NB4 (cell line): ENCODE results near the gene GALNT10.

Experiments
- DNase-seq: peaks from one replicate; pipeline ENCODE4 v3.0.0; 2010; ENCODE audit warnings: low read depth
- H3K4me3 ChIP-seq: one replicate; pipeline ENCODE4 v1.5.1; 2011; ENCODE audit warnings: mild to moderate bottlenecking, low read depth, low read length, moderate library complexity
- CTCF ChIP-seq: IDR thresholded peaks from one replicate; pipeline ENCODE4 v1.5.1; 2012; ENCODE audit warnings: low read depth, low read length
- MAX ChIP-seq: IDR thresholded peaks from 2 replicates; pipeline ENCODE4 v1.6.1; 2011; ENCODE audit warnings: low read depth, low read length
- MYC ChIP-seq: IDR thresholded peaks from 2 replicates; pipeline ENCODE4 v1.6.1; 2011; ENCODE audit warnings: low read depth, low read length
- POLR2A ChIP-seq: IDR thresholded peaks from 2 replicates; pipeline ENCODE4 v1.6.1; 2011; ENCODE audit warnings: mild to moderate bottlenecking; ENCODE audit not compliant: insufficient read length; ENCODE audit errors: extremely low read depth

Gene GALNT10

GRCh38 chr5:154440540-154440939 lies 250.0 kb downstream of the GALNT10 start:
- no peak for DNase-seq
- TF ChIP-seq MAX (no peak), CTCF (no peak)
- H3K4me3 ChIP-seq: no peak overlapping the region

GRCh38 chr5:154442801-154443200 lies 252.3 kb downstream of the GALNT10 start:
- no peak for DNase-seq
- TF ChIP-seq MYC (no peak), POLR2A (no peak), CTCF (no peak)
- no peak overlapping the region for H3K4me3 ChIP-seq

GRCh38 chr5:154444556-154445421 lies 254.3 kb downstream of the GALNT10 start:
- peak; percentile 48 for DNase-seq
- TF ChIP-seq MAX (peak; percentile 17; the same call in 1 of the 2 replicates), MYC (0 out of 2 replicates have a peak, but pooled peaks have one; percentile 26), POLR2A (no peak)
- peak overlapping the region; percentile 76 for H3K4me3 ChIP-seq

GRCh38 chr5:154445422-154446194 lies 255.1 kb downstream of the GALNT10 start, which contains the start of gene SAP30L:
TSS of gene SAP30L (plus strand) at chr5:154445997. CDS start at chr5:154446605, 608 bp downstream.
- peak; percentile 52 for TF ChIP-seq POLR2A
- no peak for TF ChIP-seq MAX
- TF ChIP-seq CTCF: no peak
- peak within 1 kb of the TSS; percentile 76 for H3K4me3 ChIP-seq
- DNase-seq: peak; percentile 93

- peak; percentile 53 for DNase-seq
- peak overlapping the region; percentile 64 for H3K4me3 ChIP-seq
- TF ChIP-seq POLR2A (no peak), MYC (no peak)
These were observed 255.9 kb downstream of the GALNT10 start for GRCh38 chr5:154446195-154447088.

- TF ChIP-seq MYC (no peak), MAX (no peak), CTCF (no peak), POLR2A (no peak)
- peak; percentile 22 for DNase-seq
These were observed 256.7 kb downstream of the GALNT10 start for GRCh38 chr5:154447089-154447725.

More at GRCh38 chr5:154447089-154447725, 256.7 kb downstream of the GALNT10 start:
- H3K4me3 ChIP-seq: peak overlapping the region; percentile 64
